Activated CD4-positive, alpha-beta T cell treated with anti-CD3 and anti-CD28 coated beads for 24 hours (primary cell): ENCODE results near the gene TAF1B.

Source experiments
- DNase-seq, 2 donors: peaks; one replicate each; pipeline ENCODE4 v3.0.0-alpha.2; 2020; ENCODE audit warnings: low read depth in 2 of 2

Gene TAF1B

DNA sequence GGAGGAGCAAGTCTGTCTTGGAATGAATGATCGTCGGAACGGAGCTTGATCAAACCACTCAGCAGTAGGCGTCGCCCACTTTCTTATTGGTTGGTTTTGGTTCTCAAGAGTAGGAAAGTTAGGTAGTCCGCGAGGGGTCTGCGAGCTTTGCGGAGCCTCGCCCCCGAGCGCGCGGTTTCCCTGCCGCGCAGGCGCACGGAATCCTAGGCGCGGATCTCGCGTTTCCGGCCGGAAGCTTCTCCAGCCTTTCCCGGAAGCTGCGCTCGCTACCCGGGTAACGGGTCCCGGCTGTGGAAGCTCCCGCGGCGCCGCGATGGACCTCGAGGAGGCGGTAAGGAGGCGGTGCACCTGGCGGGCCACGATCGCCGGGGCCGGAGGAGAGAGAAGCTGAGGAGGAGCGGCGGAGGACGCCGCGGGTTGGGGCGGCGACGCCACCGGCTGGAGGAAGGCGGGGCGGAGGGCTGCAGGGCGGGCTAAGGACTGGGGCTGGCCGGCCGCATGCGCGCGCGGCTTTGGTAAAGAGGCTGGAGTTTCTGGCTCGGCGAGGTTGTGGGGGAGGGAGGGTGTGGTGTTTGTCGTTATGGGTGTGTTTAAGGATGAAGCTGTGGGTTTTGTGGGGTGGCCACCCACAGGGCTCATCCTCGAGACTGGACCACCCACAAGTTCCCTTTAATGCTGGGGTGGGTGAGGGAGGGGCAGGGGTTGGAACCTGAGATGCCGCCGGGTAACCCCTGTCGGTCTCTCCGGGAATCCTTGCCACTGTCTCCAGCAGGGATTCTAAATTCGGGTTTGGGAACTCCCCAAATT, at the start of gene TAF1B:
TSS of gene TAF1B (plus strand) at position 246 of the 807 bp plus-strand sequence. CDS start at position 314, 68 bp downstream.
- DNase-seq = peak; percentile 75 to 83

DNA sequence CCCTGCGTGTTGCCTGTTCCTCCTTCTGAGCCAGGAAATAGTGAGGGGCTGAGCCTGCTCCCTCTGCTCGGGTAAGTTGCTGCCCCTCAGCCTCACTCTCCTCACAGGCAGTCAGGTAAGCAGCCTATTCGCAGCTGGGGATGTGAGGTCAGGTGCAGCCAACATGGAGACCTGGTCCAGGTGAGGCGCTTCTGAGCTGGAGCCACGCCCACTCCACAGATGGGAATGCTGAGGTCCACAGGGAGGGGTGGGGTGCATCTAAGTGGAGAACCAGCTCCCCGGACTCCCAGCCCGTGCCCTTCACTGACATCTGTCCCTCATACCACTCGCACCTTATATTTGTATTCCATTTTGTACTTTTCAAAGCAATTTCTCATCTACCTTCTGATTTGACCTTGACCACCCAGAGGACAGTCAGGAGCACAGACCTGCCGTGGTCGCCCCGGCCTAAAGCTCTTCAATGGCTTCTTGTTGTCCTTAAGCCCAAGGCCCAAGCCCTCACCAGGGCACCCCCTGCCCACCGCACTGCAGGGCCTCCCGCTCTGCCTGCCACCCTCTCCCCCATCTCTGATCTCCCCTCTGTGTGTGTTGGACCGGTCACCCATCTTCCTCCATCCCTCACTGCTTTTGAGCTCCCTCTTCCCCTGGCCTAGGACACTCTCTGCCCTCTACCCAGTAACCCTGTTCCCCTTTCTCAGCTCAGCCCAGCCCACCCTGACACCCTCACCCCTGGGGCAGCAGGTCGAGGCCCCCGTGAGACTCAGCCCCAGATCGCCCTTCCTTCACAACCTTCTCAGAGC, 49.2 kb upstream of the TAF1B start:
- no peak for DNase-seq

DNA sequence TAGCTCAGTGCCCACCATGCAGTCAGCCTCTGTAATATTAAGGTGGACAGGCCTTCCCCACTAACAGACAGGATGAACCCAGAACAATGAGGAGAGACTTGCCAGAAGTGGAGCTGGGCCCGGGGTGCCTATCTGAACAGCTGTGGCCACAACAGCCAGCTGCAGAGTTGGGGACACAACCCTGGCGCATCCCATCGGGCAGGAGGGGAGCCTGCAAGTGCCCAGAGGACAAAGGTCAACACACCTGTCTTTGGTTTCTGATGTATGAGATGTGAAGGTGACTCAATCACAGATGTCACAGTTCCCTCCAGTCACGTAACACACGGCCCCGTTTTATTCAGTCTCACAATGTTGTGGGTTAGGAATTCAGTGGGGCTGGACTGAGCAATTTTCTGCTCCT, 48.2 kb upstream of the TAF1B start:
- DNase-seq = no peak

DNA sequence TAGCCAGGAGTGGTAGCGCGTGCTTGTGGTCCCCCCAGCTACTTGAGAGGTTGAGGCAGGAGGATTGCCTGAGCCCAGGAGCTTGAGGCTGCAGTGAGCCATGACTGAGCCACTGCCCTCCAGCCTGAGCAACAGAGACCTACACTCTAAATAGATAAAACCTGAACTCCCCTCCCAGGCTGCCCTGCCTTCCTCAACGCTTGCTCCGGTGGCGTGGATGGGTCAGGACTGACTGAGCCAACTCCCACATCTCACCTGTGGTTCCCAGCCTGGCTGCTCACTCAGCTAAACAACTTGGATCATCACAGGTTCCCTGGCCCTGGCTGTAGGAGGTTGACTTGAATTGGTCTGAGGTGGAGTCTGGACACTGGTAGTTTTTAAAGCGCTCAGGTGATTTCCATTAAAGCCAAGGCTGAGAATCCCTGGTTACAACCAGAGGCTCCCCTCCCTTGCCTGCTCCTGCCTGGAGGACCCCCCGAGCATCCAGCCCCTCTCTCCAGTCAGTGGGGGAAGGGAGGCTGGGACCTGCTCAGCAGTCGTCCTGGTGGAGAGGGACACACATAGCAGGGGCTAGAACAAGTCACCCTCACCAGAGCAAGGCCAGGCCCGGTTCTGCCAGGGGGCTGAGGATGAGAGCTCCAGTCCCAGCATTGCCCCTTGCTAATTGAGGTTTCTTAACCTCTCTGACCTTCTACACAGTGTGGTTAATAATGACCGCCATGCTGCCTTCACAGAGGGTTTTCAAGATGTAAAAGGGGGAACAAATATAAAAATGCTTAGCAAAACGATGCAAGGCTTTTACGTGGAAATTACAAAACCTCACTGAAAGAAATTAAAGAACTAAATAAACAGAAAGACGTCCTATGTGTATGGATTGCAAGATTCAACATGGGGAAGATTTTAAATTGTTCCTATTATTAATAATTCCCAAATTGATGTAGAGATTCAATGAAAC, 46.9 kb upstream of the TAF1B start:
- DNase-seq = no peak

DNA sequence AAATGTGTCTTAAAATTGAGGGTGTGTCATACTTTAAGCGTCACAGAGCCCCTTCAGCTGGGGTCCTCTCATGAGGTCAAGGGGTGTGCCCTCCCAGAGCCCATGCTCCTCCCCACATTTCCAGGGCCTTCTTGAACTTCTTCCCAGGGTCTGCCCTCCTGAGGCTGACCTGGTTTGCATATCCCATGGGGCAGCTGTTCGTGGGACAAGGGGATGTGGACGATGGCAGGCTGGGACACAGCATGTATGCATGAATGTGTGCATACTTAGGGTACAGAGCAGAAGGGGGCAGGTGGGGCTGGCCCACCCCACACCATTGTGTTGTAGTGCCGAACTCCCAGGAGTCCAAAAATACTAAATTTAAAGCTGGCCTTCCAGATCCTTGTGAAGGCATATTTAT, 46.2 kb upstream of the TAF1B start:
- no peak for DNase-seq

DNA sequence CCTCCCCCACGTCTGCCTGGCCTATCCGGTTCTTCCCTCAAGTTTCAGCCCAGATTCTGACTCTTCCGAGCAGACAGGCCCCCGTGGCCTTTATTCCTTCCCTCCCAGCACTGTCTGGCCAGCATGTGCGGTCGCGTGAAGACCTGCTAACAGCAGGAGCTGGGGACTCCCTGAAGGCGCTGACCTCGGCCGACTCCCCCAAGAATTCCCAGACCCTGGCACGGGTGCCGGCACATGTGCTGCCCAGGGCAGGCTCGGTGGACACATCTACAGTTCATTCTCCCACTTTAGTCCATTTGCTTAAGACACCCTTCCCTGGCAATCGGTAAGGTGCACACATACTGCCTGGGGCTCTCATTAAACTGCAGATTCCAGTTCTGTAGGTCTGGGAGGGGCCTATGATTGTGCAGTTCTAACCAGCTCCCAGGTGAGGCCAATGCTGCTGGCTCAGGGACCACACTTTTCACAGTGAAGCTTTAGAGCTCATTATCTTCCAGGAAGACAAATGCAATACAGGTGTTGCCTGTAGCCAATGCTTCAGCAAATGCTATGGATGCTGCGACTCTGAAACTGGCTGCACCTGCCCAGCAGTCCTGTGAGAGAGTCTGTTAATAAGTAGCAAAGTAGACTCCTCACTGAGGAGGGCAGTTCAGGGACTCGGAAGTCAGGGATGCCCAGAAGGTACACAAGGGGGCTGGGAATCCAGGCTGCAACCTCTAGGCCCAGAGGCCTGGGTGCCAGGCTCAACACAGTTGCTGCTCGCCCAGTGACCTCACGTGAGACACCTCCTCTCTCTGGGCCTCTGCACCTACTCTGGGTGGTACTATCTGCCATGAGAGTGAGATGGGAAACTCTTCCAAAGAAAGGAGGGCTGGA, 45.4 kb upstream of the TAF1B start:
- DNase-seq = no peak

DNA sequence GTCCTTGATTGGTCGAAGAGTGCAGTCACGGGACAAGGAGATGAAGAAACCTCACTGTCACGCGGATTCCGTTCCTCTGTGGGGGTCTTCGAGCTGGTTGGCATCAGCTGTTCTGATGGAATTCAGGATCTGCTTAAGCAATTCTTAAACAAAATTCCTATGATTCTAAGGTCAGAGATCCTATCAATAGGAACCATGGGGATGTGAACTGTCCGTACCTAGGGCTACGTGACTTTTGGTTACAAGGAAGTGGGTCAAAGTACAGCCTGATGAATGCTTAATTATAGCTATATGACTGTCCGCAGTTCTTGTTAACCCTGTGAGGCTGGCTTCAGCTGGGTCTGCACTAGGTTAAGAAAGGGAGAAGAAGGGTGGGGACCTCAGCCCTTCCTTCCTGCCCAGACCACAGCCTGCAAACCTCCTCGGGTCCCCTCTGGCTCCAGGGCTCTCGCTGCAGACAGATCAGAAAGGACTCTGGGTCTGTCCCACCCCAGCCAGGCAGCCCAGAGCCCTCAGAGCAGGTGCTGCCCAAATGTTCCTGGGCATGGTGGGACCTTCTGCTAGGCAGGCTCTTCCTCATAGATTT, 44.2 kb upstream of the TAF1B start:
- DNase-seq = no peak

DNA sequence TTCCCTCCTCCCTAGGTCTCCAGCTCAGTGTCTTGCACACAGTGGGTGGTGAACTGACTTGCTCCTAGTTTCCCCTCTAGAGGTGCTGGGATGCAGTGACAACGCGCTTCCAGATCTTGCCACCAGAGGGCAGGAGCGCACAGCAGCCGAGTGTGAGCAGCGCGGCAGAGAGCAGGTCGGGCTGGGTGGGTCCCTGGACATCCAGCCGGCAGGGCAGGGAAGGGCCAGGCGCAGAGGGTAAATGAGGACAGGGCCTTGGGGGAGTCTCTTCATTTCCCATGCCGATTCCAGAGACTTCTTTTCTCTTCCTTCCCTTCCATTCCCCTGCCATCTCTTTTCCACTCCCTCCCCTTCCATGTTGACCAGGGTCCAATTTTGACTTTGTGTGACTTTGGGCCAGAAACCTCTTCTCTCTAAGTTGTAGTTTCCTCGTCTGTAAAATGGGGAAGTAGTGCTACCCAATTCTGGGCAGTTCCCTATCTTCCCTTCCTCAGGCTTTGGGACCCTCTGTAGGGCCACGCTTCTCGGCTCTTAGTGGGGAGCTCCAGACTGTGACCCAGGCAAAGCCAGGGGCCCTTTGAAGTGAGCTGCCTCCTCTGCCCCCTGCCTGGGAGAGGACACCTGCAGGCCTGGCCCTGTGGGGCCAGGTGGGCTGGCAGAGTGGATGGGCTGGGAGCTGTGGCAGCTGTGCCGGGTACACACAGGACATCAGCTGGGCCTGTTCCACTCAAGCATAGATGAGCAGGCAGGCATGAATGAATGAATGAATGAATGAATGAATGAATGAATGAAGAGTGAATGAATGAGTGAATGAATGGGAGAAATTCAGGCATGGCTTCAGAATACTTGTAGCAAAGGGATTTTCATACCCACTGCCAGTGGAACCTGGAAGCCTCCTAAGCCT, 43.3 kb upstream of the TAF1B start:
- peak; percentile 83 to 89 for DNase-seq

DNA sequence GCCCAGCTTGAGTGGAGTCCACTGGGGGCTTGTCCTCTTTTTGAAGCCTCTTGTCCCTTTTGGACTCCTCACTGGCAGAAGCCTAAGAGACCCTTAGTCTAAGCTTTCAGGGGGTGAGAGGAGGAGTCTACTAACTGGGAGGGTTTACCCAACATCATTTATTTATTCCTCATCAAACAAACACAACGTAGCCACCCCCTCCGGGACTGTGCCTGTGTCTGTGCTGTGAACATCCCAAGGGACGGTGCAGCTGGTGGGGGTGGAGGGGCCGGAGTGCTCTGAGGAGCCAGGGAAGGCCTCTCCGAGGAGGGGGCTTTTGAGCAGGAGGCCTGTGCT, 42.7 kb upstream of the TAF1B start:
- DNase-seq = no peak

DNA sequence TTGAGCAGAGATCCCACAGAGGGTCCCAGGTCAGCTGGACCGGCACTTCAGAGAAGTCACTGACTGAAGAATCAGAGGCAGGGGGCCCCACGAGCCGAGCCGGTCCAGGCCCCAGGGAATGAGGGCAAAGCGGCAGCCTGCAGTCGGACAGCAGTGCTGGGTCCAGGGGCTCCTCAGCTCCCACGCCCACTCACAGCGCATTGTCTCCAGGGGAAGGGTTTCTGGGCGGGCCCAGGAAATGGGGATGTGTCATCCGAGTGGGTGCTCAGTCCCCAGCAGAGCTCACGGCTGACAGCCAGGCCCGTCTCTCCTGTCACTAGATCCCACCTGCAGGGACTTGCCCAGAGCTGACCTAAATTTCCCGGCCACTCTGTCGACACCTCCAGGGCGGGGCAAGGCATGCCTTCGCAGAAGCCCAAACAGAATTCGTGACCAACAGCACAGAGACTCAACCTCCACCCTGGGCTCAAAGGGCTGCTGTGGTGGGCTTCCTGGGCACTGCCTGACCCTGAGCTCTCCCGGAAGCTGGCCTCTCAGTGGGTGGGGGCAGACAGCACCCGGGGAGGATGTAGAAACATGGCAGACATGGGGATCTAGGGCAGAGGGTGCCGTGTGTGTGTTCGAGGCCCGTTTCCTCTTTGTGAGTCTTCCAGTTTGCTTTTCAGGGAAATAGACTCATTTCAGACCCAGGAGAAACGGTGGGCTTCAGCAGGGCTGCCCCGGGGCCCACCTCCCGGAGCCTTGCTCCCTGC, 42.1 kb upstream of the TAF1B start:
- peak in 1 of 2 donors; percentile 19 for DNase-seq

DNA sequence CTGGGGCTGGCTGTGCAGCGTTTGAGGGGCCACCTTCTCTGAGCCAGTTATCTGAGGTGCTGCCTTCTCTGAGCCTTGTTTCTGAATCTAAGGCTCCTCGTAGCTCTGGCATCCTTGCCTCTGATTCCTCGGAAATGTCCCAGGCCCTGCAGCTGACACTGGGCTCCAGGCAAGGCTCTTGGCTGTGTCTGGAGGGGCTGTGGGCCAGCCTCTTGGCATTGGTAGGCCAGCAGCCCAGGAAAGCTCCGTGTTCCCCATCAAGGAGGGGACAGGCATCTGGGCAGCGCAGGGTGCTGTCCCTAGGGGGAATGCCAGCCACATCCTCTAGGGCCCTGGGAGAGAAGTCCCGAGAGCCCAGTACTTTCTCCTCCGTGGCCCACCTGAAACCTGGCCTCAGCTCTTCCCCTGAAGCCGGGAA, 40.7 kb upstream of the TAF1B start:
- DNase-seq = no peak

DNA sequence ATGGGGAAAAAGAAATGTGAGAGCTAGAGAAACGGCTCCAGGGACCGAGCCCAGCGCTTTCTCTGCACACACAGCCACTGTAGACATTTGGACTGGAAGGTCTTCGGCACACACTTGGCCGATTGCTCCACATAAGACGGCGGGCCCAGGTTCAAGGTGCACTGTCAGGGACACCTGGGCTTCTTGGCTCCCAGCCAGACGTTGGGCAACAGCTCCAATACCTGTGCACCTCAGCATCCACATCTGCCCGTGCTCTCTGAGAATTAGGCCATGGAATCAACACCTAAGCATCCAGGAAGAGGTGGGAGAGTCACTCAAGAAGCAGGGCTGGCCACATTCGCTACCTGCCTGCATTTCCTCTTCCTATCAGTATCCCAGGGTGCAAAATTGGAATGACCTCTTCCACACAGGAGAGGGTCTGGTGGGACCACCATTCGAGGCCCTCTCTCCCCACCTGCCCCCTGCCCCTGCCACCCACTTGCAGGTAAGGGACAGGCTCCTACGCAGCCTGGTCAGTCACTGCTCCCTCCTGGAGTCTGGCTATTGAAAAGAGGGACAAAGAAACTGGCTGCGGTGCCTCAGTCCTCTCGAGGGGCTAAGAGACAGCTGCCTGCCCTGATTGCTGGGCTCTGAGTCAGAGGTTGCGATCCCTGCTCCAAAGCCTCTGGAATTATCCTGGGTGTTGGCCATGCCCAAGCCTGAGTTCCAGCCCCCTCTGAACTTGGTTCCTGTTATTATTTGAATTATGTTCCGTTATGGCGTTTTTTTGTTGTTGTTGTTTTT, 40.1 kb upstream of the TAF1B start:
- no peak for DNase-seq

DNA sequence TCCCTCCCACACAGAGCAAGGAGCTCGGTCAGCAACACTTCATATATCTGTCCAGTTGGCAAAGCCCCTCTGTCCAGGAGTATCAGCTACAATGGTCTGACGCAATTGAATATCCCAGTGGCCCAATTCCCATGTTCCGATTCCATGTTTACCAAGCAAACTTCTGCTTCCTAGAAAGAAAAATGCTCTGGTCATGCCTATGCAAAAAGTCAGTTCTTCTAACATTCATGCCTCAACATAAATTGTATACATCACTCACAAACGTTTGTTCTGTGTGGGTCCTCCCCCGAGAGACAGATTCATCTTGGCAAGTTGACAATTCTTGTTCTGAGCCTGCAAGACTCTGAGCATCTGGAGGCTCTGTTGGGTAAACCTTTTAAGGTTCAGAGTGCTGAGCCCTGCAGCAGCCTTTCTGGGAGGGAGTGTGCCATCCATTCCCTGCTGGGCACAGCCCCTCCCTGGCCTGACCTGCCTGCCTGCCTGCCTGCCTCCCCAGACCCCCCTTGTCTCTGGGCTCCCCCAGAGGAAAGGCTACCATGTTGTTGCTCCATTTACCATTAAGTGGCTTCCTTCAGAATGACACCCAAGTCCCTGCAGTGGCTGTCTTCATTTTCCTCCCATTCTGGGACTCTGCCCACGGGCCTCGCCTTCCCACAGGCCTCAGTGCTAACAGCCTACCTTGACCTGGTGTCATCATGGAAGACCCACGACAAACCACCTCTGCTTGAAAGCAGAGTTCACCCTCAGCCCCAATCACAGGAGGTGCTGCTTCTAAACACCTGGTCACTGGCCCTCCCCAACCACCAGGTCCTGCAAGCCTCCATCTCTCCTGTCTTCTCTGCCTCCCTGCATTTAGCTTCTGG, 37.6 kb upstream of the TAF1B start:
- DNase-seq = no peak

DNA sequence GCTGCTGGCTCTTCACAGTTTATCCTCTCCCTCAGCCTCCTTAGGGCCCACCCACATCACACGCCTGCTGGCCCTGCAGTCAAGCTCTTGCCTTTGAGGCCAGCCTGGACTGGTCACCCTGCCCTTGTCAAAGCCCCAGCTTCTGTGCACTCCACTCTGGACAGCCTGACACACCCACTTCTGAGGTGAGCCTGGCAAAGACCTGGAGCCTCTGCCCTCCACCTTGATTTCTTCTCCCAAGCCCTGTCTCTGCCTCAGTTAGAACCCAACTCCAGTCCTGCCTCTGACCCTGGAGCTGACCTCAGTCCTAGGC, 37.0 kb upstream of the TAF1B start:
- no peak for DNase-seq

DNA sequence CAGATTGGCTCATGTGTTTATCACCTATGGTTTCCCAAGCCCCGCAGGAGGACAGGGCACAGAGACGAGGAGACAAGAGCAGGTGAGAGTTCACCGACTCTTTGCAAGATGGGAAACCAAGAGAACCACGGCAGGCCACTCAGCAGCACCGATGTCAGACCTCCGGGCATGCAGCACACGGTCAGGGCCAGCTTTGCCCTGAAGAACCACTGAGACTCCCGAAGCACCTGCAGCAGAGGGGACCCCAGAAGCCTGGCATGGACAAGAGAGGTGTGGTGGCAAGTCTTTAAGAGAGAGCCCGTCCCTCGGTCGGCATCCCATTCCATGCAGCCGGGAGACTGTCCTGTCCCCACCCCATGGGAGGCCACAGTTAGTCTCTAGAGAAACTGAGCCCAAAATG, 36.6 kb upstream of the TAF1B start:
- no peak for DNase-seq

DNA sequence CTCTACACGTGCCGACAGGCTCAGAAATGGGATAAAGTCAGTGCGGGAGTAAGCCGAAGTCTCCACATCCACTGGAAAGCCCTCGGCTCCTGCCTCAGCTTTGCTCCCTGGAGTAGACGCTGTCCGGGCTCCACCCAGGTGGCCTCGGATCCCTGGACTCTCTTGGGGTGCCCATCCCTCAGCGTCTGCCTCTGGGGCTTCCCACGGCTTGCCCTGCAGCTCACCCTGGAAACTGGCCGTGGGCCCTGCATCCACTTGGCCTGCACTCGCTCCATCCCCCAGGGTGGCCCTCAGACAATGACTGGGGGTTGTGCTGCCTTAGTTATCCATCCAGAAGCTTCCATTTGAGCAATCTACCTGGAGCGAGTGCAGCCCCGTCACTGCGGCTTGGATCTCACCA, 36.2 kb upstream of the TAF1B start:
- no peak for DNase-seq

DNA sequence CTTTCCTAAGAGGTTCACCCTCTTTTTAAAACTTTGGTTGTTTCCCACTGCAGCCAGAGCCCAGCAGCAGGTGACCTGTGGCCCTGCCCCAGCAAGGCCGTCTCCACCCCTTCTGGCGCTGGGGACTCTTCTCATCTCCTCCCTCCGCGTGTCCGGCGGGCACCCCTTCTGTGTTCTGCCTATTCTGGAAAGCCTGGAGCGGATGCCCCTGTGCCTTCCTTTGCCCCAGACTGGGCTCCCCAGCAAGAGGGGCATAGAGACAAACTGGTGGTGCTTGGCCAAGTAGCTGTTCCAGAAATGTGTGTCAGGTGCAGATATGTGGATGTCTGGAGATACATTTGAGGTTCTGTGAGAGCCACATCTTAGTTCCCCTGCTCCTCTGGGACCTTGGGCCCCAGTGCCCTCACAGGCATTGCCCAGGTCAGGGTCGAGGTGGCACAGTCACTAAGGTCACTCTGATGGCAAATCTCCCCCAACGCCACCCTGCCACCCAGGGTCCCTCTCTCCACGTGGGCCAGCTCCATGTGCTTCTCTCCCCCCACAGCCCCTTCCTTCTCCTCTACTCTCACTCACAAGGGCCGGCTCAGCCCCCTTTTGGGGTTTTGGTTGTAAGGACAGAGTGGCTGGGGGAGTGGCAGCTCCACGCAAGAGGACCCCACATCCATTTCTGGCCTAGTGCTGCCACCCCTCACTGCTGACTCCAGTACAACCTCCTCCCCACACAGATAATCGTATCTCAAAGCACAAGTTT, 35.5 kb upstream of the TAF1B start:
- DNase-seq = no peak
